ENCODE data around the gene MPDZ. TPM values are rescaled to one million over a fixed set of nuclear protein-coding genes. Genes with fewer than 3 reads are reported as not detected.

MPDZ gene
- total RNA-seq, 4 donors from 2014 or later: 52.9 to 84.6 (median 78.5) TPM

- TF ChIP-seq CTCF (IDR thresholded peaks at IDR 0.05) (no peak), POLR2A (IDR thresholded peaks at IDR 0.05) (no peak)
- intact Hi-C loops (cut with DNase I; ENCODE audit: low total_unique reads): no loop called here
- H3K27ac ChIP-seq: no peak overlapping the region
- DNase-seq: no peak
- no peaks in the 10 kb centered on the region for H3K9me3 ChIP-seq
- no peaks in the 10 kb centered on the region for H3K36me3 ChIP-seq
- no peaks in the 10 kb centered on the region for H3K27me3 ChIP-seq
- peaks cover 0 to 3% of the 10 kb centered on the region in 2 donors for H3K4me1 ChIP-seq
- H3K4me3 ChIP-seq: no peak overlapping the region
These were observed 136.7 kb downstream of the MPDZ start for GRCh38 chr9:13142776-13143175.

GRCh38 chr9:13141629-13142028 is 137.9 kb downstream of the MPDZ start:
- no peak for DNase-seq
- Histone ChIP-seq H3K27me3 (no peaks in the 10 kb centered on the region), H3K9me3 (no peaks in the 10 kb centered on the region), H3K27ac (no peak overlapping the region), H3K4me3 (no peak overlapping the region), H3K36me3 (no peaks in the 10 kb centered on the region), H3K4me1 (peaks cover 0 to 3% of the 10 kb centered on the region in 2 donors)
- TF ChIP-seq POLR2A (IDR thresholded peaks at IDR 0.05) (no peak), CTCF (IDR thresholded peaks at IDR 0.05) (no peak)
- intact Hi-C loops (cut with DNase I; ENCODE audit: low total_unique reads): no loop called here

- DNase-seq: no peak
- intact Hi-C loops (cut with DNase I; ENCODE audit: low total_unique reads): no loop called here
- TF ChIP-seq CTCF (IDR thresholded peaks at IDR 0.05) (no peak), POLR2A (IDR thresholded peaks at IDR 0.05) (no peak)
These were observed 138.5 kb downstream of the MPDZ start for GRCh38 chr9:13140843-13141592.

GRCh38 chr9:13139641-13140171 is 139.8 kb downstream of the MPDZ start:
- Histone ChIP-seq H3K9me3 (no peaks in the 10 kb centered on the region), H3K27me3 (no peaks in the 10 kb centered on the region), H3K27ac (no peak overlapping the region), H3K36me3 (no peaks in the 10 kb centered on the region), H3K4me1 (no peaks in the 10 kb centered on the region), H3K4me3 (no peak overlapping the region)
- DNase-seq: no peak
- TF ChIP-seq CTCF (IDR thresholded peaks at IDR 0.05) (no peak), POLR2A (IDR thresholded peaks at IDR 0.05) (no peak)
- intact Hi-C loops (cut with DNase I; ENCODE audit: low total_unique reads): no loop called here

More at GRCh38 chr9:13140843-13141592, 138.5 kb downstream of the MPDZ start:
- H3K9me3 ChIP-seq: no peaks in the 10 kb centered on the region
- H3K27me3 ChIP-seq: no peaks in the 10 kb centered on the region
- H3K4me1 ChIP-seq: peaks cover 0 to 3% of the 10 kb centered on the region in 2 donors
- H3K4me3 ChIP-seq: no peak overlapping the region
- H3K27ac ChIP-seq: no peak overlapping the region
- H3K36me3 ChIP-seq: no peaks in the 10 kb centered on the region

GRCh38 chr9:13137426-13137825 is 142.1 kb downstream of the MPDZ start:
- Histone ChIP-seq H3K9me3 (no peaks in the 10 kb centered on the region), H3K4me1 (no peaks in the 10 kb centered on the region), H3K27ac (no peak overlapping the region), H3K36me3 (no peaks in the 10 kb centered on the region), H3K27me3 (no peaks in the 10 kb centered on the region), H3K4me3 (no peak overlapping the region)
- intact Hi-C loops (cut with DNase I; ENCODE audit: low total_unique reads): no loop called here
- no peak for TF ChIP-seq CTCF (IDR thresholded peaks at IDR 0.05)
- TF ChIP-seq POLR2A (IDR thresholded peaks at IDR 0.05): no peak
- DNase-seq: no peak
